Neutrophil (primary cell): ENCODE data around the gene EFNB3.

Source experiments
- H3K27ac ChIP-seq: fragments of 200-600 bp; sonication (generic); 2 replicates; pipeline ENCODE4 v1.5.1; 2016; ENCODE audit warnings: mild to moderate bottlenecking, moderate library complexity
- H3K27me3 ChIP-seq: fragments of 200-600 bp; sonication (generic); 2 replicates; pipeline ENCODE4 v1.6.0; 2016; ENCODE audit warnings: mild to moderate bottlenecking
- H3K36me3 ChIP-seq: fragments of 200-600 bp; sonication (generic); 2 replicates; pipeline ENCODE4 v1.5.1; 2017
- H3K4me1 ChIP-seq, 2 experiments: fragments of 200-600 bp in 1 of 2; sonication (generic) in 1 of 2; 1 replicate in 1 of 2; 2 replicates in 1 of 2; pipeline versions ENCODE4 v1.5.1 to v1.6.1; 2013 to 2016; ENCODE audit warnings: low read depth in 1 of 2, low read length in 1 of 2, mild to moderate bottlenecking in 1 of 2, moderate library complexity in 1 of 2; ENCODE audit not compliant: control insufficient read depth in 1 of 2, insufficient read depth in 1 of 2
- H3K4me3 ChIP-seq, 2 experiments: fragments of 200-600 bp in 1 of 2; sonication (generic) in 1 of 2; 1 replicate in 1 of 2; 2 replicates in 1 of 2; pipeline ENCODE4 v1.5.1; 2013 to 2016; ENCODE audit warnings: low read depth in 1 of 2, low read length in 1 of 2, mild to moderate bottlenecking in 1 of 2, moderate library complexity in 1 of 2
- H3K9me3 ChIP-seq: fragments of 200-600 bp; sonication (generic); 2 replicates; pipeline ENCODE4 v1.5.1; 2016
- CTCF ChIP-seq: fragments of 200-600 bp; sonication (generic); IDR thresholded peaks from 2 replicates; pipeline ENCODE4 v1.5.1; 2016; ENCODE audit warnings: antibody characterized with exemption

EFNB3 gene

GRCh38 chr17:7704601-7705268 is at the start of gene EFNB3:
EFNB3 (plus strand) TSS chr17:7705202; CDS start chr17:7705599, 397 bp downstream.
- Histone ChIP-seq H3K9me3 (no peaks in the 10 kb centered on the region), H3K27me3 (peaks cover 66% of the 10 kb centered on the region), H3K4me3 (no peak within 1 kb of the TSS), H3K27ac (no peak within 1 kb of the TSS), H3K4me1 (no peaks in the 10 kb centered on the region), H3K36me3 (peaks cover 26% of the 10 kb centered on the region)
- no peak for TF ChIP-seq CTCF

- Histone ChIP-seq H3K27me3 (peaks cover 53% of the 10 kb centered on the region), H3K36me3 (no peaks in the 10 kb centered on the region), H3K4me3 (no peak overlapping the region), H3K9me3 (no peaks in the 10 kb centered on the region), H3K4me1 (peaks cover 2 to 13% of the 10 kb centered on the region in 2 experiments), H3K27ac (no peak overlapping the region)
- no peak for TF ChIP-seq CTCF
Observed at GRCh38 chr17:7655541-7655840, 49.5 kb upstream of the EFNB3 start.

- no peak overlapping the region for H3K4me3 ChIP-seq
- TF ChIP-seq CTCF = no peak
- no peaks in the 10 kb centered on the region for H3K4me1 ChIP-seq
- no peaks in the 10 kb centered on the region for H3K36me3 ChIP-seq
- no peaks in the 10 kb centered on the region for H3K9me3 ChIP-seq
- no peak overlapping the region for H3K27ac ChIP-seq
- H3K27me3 ChIP-seq = peaks cover 37% of the 10 kb centered on the region
Observed at GRCh38 chr17:7656958-7657609, 47.9 kb upstream of the EFNB3 start.

GRCh38 chr17:7667656-7668406 is 37.2 kb upstream of the EFNB3 start:
- Histone ChIP-seq H3K27me3 (no peaks in the 10 kb centered on the region), H3K36me3 (peaks cover 31% of the 10 kb centered on the region), H3K4me1 (no peaks in the 10 kb centered on the region), H3K27ac (no peak overlapping the region), H3K9me3 (no peaks in the 10 kb centered on the region), H3K4me3 (no peak overlapping the region)
- no peak for TF ChIP-seq CTCF

GRCh38 chr17:7668482-7668881 is 36.5 kb upstream of the EFNB3 start:
- Histone ChIP-seq H3K4me1 (no peaks in the 10 kb centered on the region), H3K27me3 (no peaks in the 10 kb centered on the region), H3K4me3 (no peak overlapping the region), H3K36me3 (peaks cover 35% of the 10 kb centered on the region), H3K9me3 (peaks cover 2% of the 10 kb centered on the region), H3K27ac (no peak overlapping the region)
- no peak for TF ChIP-seq CTCF
